ENCODE results near the gene MCF2L.

The MCF2L gene

DNA sequence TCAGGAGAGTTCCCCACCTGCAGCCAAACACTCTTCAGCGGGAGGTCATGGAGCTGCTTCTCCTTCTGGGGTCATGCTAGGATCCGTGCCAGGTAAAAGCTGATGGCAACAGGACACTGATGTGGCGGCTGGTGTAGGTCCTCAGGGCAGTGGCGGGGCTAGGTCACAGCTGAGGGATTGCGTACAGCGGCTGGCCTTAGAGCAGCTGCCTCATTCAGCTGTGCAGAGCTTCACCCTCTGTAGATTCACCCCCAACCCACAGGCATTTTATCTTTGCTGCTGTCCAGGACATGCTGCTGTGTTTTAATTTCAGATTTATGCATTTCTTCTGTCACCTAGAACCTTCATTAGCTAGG lies 2.3 kb downstream of the MCF2L start:
- TF ChIP-seq SNAI2 (CRISPR knock-in tag; IDR thresholded peaks at IDR 0.05) (no peak), ZC3H10 (CRISPR knock-in tag; IDR thresholded peaks at IDR 0.05) (no peak), RARB (CRISPR knock-in tag; IDR thresholded peaks at IDR 0.05) (no peak), TOX (CRISPR knock-in tag; IDR thresholded peaks at IDR 0.05; ENCODE audit: borderline replicate concordance) (no peak), OSR1 (CRISPR knock-in tag; IDR thresholded peaks at IDR 0.05) (no peak), BACH2 (CRISPR knock-in tag; IDR thresholded peaks at IDR 0.05; ENCODE audit: borderline replicate concordance) (no peak), ZNF8 (CRISPR knock-in tag; IDR thresholded peaks at IDR 0.05) (no peak), POU6F1 (CRISPR knock-in tag; IDR thresholded peaks at IDR 0.05; ENCODE audit: borderline replicate concordance, low read depth) (no peak)
- TF ChIP-seq, protein P1, sequence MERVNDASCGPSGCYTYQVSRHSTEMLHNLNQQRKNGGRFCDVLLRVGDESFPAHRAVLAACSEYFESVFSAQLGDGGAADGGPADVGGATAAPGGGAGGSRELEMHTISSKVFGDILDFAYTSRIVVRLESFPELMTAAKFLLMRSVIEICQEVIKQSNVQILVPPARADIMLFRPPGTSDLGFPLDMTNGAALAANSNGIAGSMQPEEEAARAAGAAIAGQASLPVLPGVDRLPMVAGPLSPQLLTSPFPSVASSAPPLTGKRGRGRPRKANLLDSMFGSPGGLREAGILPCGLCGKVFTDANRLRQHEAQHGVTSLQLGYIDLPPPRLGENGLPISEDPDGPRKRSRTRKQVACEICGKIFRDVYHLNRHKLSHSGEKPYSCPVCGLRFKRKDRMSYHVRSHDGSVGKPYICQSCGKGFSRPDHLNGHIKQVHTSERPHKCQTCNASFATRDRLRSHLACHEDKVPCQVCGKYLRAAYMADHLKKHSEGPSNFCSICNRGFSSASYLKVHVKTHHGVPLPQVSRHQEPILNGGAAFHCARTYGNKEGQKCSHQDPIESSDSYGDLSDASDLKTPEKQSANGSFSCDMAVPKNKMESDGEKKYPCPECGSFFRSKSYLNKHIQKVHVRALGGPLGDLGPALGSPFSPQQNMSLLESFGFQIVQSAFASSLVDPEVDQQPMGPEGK (CRISPR knock-in tag; IDR thresholded peaks at IDR 0.05; ENCODE audit: borderline replicate concordance) = no peak
- ATAC-seq = no peak

DNA sequence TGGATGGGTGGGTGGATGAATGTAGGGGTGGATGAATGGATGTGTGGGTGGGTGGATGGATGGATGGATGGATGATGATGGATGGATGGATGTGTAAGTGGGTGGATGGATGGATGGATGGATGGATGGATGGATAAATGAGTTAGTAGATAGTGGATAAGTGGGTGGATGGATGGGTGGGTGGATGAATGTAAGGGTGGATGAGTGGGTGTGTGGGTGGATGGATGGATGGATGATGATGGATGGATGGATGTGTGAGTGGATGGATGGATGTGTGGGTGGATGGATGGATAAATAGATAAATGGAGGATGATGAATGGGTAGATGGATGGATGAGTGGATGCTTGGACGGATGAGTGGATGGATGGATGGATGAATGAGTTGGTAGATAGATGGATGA lies 3.2 kb downstream of the MCF2L start:
- no peak for ATAC-seq
- no peak for TF ChIP-seq ZNF565 (CRISPR knock-in tag; conservative IDR thresholded peaks at IDR 0.05; ENCODE audit: low read depth)
- TF ChIP-seq ZFP3 (CRISPR knock-in tag; IDR thresholded peaks at IDR 0.05) = no peak

GRCh38 chr13:112972867-112973576 lies 4.0 kb downstream of the MCF2L start:
- no peak for ATAC-seq
- TF ChIP-seq ZFP3 (CRISPR knock-in tag; IDR thresholded peaks at IDR 0.05) (no peak), ZNF8 (CRISPR knock-in tag; IDR thresholded peaks at IDR 0.05) (no peak), TSHZ2 (CRISPR knock-in tag; IDR thresholded peaks at IDR 0.05) (no peak), GLIS3 (CRISPR knock-in tag; IDR thresholded peaks at IDR 0.05) (no peak), POU6F1 (CRISPR knock-in tag; IDR thresholded peaks at IDR 0.05; ENCODE audit: borderline replicate concordance, low read depth) (no peak), BACH2 (CRISPR knock-in tag; IDR thresholded peaks at IDR 0.05; ENCODE audit: borderline replicate concordance) (no peak), OSR1 (CRISPR knock-in tag; IDR thresholded peaks at IDR 0.05) (no peak)
- TF ChIP-seq, protein P2, sequence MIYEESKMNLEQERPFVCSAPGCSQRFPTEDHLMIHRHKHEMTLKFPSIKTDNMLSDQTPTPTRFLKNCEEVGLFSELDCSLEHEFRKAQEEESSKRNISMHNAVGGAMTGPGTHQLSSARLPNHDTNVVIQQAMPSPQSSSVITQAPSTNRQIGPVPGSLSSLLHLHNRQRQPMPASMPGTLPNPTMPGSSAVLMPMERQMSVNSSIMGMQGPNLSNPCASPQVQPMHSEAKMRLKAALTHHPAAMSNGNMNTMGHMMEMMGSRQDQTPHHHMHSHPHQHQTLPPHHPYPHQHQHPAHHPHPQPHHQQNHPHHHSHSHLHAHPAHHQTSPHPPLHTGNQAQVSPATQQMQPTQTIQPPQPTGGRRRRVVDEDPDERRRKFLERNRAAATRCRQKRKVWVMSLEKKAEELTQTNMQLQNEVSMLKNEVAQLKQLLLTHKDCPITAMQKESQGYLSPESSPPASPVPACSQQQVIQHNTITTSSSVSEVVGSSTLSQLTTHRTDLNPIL (CRISPR knock-in tag; IDR thresholded peaks at IDR 0.05; ENCODE audit: low read depth) = no peak

DNA sequence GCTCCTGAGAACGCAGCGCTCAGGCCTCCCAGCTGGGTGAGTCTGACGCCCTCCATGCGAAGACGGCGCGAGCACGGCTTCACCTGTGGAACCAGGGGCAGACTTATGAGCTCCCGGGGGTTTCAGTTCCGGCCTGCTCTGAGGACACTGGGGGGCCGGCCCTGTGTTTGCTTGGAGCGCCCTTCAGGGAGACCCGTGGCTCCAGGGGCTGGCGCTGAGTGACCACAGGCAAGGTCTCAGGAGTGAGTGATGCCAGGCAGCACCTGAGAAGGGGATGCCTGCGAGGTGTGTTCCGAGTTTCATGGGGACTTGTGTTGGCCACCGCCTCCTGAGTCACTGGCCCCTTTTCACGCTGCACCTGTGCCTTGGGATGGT lies 4.5 kb downstream of the MCF2L start:
- ATAC-seq = no peak
- TF ChIP-seq BACH2 (CRISPR knock-in tag; IDR thresholded peaks at IDR 0.05; ENCODE audit: borderline replicate concordance) (no peak), ZNF8 (CRISPR knock-in tag; IDR thresholded peaks at IDR 0.05) (no peak), ZFP3 (CRISPR knock-in tag; IDR thresholded peaks at IDR 0.05) (no peak), TCF4 (CRISPR knock-in tag; IDR thresholded peaks at IDR 0.05; ENCODE audit: borderline replicate concordance) (no peak), POU6F1 (CRISPR knock-in tag; IDR thresholded peaks at IDR 0.05; ENCODE audit: borderline replicate concordance, low read depth) (no peak)
- TF ChIP-seq, protein P3, sequence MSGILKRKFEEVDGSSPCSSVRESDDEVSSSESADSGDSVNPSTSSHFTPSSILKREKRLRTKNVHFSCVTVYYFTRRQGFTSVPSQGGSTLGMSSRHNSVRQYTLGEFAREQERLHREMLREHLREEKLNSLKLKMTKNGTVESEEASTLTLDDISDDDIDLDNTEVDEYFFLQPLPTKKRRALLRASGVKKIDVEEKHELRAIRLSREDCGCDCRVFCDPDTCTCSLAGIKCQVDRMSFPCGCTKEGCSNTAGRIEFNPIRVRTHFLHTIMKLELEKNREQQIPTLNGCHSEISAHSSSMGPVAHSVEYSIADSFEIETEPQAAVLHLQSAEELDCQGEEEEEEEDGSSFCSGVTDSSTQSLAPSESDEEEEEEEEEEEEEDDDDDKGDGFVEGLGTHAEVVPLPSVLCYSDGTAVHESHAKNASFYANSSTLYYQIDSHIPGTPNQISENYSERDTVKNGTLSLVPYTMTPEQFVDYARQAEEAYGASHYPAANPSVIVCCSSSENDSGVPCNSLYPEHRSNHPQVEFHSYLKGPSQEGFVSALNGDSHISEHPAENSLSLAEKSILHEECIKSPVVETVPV (CRISPR knock-in tag; IDR thresholded peaks at IDR 0.05) = no peak
